NOMO-1 (cell line): Measurements from ENCODE around the gene TNFRSF4.

Experiments
- DNase-seq, 2 experiments: peaks; one replicate each; lab custom pipeline; 2025; ENCODE audit not compliant: unreplicated experiment in 2 of 2; lab: John Stamatoyannopoulos, UW

The TNFRSF4 gene

GRCh38 chr1:1245817-1246576 is 32.0 kb upstream of the TNFRSF4 start:
- DNase-seq, result no peak

GRCh38 chr1:1245178-1245816 is 31.3 kb upstream of the TNFRSF4 start:
- no peak for DNase-seq

- DNase-seq, result no peak
These were observed 30.3 kb upstream of the TNFRSF4 start for GRCh38 chr1:1244192-1244811.

GRCh38 chr1:1243807-1244191 is 29.8 kb upstream of the TNFRSF4 start:
- DNase-seq, result no peak

GRCh38 chr1:1243266-1243660 is 29.3 kb upstream of the TNFRSF4 start:
- no peak for DNase-seq

- no peak for DNase-seq
These were observed 28.7 kb upstream of the TNFRSF4 start for GRCh38 chr1:1242461-1243265.

GRCh38 chr1:1241588-1242219 is 27.8 kb upstream of the TNFRSF4 start:
- DNase-seq, result no peak

GRCh38 chr1:1240822-1241587 is 27.1 kb upstream of the TNFRSF4 start:
- no peak for DNase-seq

- no peak for DNase-seq
These were observed 26.4 kb upstream of the TNFRSF4 start for GRCh38 chr1:1240348-1240732.

GRCh38 chr1:1239614-1240347 is 25.8 kb upstream of the TNFRSF4 start:
- no peak for DNase-seq

GRCh38 chr1:1239227-1239613 is 25.3 kb upstream of the TNFRSF4 start:
- no peak for DNase-seq

- no peak for DNase-seq
These were observed 24.8 kb upstream of the TNFRSF4 start for GRCh38 chr1:1238702-1239178.

- no peak for DNase-seq
These were observed 24.1 kb upstream of the TNFRSF4 start for GRCh38 chr1:1237874-1238701.

- no peak for DNase-seq
These were observed 23.3 kb upstream of the TNFRSF4 start for GRCh38 chr1:1236945-1237873.

- DNase-seq, result no peak
These were observed 22.3 kb upstream of the TNFRSF4 start for GRCh38 chr1:1236176-1236763.

GRCh38 chr1:1235016-1235744 is 21.2 kb upstream of the TNFRSF4 start:
- no peak for DNase-seq
